Hair follicular keratinocyte (primary cell): ENCODE measurements around the gene ADPRM. TPM values are rescaled to one million over a fixed set of nuclear protein-coding genes. Genes with fewer than 3 reads are reported as not detected.

ENCODE experiments used
- total RNA-seq: library from RNA; depleted of rRNA; stranded (reverse); fragments of >200 nt; gene quantifications from 2 replicates; pipeline ENCODE4 v1.2.3, GENCODE V29; 2015

The ADPRM gene
- 7.4 and 11.4 TPM in 2 replicates for total RNA-seq

GRCh38 chr17:10697092-10698081, at the start of gene ADPRM, which contains the start of gene SCO1:
TSS of gene ADPRM (plus strand) at chr17:10697594. CDS start at chr17:10704927, 7,333 bp downstream.
TSS of gene SCO1 (minus strand) at chr17:10697533. CDS start at chr17:10697507, 26 bp downstream.

GRCh38 chr17:10657148-10657547, 40.2 kb upstream of the ADPRM start, which contains the start of gene MYH3:
TSS of gene MYH3 (minus strand) at chr17:10657309. CDS start at chr17:10655064, 2,245 bp downstream.

GRCh38 chr17:10729334-10730193, 32.2 kb downstream of the ADPRM start, which contains the start of gene TMEM220:
TSS of gene TMEM220 (minus strand) at chr17:10730023. CDS start at chr17:10729851, 172 bp downstream.

Other genes with a start within 250 kb of the ADPRM start
- gene MYH4, start 228.0 kb upstream of the ADPRM start, total RNA-seq = not detected in 2 replicates
- not detected in 2 replicates for gene MYH1, start 179.1 kb upstream of the ADPRM start, total RNA-seq
- not detected in 2 replicates for gene MYH2, start 147.9 kb upstream of the ADPRM start, total RNA-seq
- 0.23 and 0.34 TPM in 2 replicates for gene MYH3, start 40.3 kb upstream of the ADPRM start, total RNA-seq
- 25.8 and 29.3 TPM in 2 replicates for gene SCO1, start 61 bp upstream of the ADPRM start, total RNA-seq
- gene TMEM220, start 32.4 kb downstream of the ADPRM start, total RNA-seq = 0.86 and 2.3 TPM in 2 replicates
- not detected in 2 replicates for gene TMEM238L, start 106.5 kb downstream of the ADPRM start, total RNA-seq
- not detected in 2 replicates for gene PIRT, start 140.5 kb downstream of the ADPRM start, total RNA-seq